Measurements from ENCODE around the gene FGGY. TPM values are rescaled to one million over a fixed set of nuclear protein-coding genes. Genes with fewer than 3 reads are reported as not detected.

The FGGY gene
- total and polyA plus RNA-seq, 2 donors (not counting 1 experiment from before 2014, with no cell fraction given): 6.1 to 38.5 TPM

DNA sequence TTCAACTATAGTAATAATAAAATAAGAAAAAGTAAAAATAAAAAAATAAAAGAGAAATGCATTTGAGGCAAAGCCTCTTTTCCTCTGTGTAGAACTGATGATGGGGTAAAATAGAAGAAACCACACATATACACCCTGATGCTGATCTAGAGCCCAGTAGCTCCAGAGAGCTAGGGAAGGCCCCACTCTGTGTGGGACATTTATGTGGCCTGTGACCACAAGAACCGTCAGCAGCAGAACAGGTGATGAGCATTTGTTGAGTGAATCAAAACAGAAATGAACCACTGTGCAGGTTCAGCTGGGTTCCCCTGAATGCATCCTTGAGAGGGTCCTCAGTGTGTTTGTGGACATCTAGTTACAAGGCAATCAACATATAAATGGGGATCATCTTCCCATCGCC, 296.0 kb downstream of the FGGY start:
- 83% methylated on average over 2 of the region's 2 CpGs for WGBS (ENCODE audit: insufficient coverage)
- no peaks in the 10 kb centered on the region for H3K36me3 ChIP-seq (replicated peaks in 1 of 2; ENCODE audit: control extremely low read depth in 1 of 2, control insufficient read depth in 1 of 2, extremely low read depth in 1 of 2, insufficient read depth in 2 of 2, low read length in 1 of 2)
- H4K20me1 ChIP-seq (ENCODE audit: control insufficient read depth, insufficient read depth, low read length, poor library complexity, severe bottlenecking): no peaks in the 10 kb centered on the region
- CTCF ChIA-PET: no interaction called here
- no peak overlapping the region for H3K27ac ChIP-seq (ENCODE audit: low read length in 2 of 2)
- intact Hi-C loops (cut with micrococcal nuclease): no loop called here
- TF ChIP-seq, protein P1, sequence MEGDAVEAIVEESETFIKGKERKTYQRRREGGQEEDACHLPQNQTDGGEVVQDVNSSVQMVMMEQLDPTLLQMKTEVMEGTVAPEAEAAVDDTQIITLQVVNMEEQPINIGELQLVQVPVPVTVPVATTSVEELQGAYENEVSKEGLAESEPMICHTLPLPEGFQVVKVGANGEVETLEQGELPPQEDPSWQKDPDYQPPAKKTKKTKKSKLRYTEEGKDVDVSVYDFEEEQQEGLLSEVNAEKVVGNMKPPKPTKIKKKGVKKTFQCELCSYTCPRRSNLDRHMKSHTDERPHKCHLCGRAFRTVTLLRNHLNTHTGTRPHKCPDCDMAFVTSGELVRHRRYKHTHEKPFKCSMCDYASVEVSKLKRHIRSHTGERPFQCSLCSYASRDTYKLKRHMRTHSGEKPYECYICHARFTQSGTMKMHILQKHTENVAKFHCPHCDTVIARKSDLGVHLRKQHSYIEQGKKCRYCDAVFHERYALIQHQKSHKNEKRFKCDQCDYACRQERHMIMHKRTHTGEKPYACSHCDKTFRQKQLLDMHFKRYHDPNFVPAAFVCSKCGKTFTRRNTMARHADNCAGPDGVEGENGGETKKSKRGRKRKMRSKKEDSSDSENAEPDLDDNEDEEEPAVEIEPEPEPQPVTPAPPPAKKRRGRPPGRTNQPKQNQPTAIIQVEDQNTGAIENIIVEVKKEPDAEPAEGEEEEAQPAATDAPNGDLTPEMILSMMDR (IDR thresholded peaks at IDR 0.05): no peak
- no peak for TF ChIP-seq EZH2 (IDR thresholded peaks at IDR 0.05; ENCODE audit: borderline replicate concordance, insufficient read depth, low read depth, low read length, poor library complexity, severe bottlenecking)
- H3K9me3 ChIP-seq (ENCODE audit: control extremely low read depth in 1 of 3, control insufficient read depth in 2 of 3, insufficient read depth in 1 of 3, low read length in 2 of 3): no peaks in the 10 kb centered on the region
- ATAC-seq (ENCODE audit: low read depth): no peak
- no peak overlapping the region for H3K4me2 ChIP-seq (replicated peaks; ENCODE audit: low read depth, low read length, poor library complexity, severe bottlenecking)
- no peaks in the 10 kb centered on the region for H3K27me3 Mint-ChIP-seq
- peaks cover 2% of the 10 kb centered on the region for H3K9me3 Mint-ChIP-seq (ENCODE audit: insufficient read depth)
- H3K9ac ChIP-seq (ENCODE audit: low read length): no peak overlapping the region
- H3K4me3 ChIP-seq (ENCODE audit: control extremely low read depth in 1 of 5, extremely low read depth in 1 of 5, insufficient read depth in 1 of 5, low read depth in 2 of 5, low read length in 4 of 5): no peak overlapping the region
- H3K27ac Mint-ChIP-seq: no peak overlapping the region
- POLR2A ChIA-PET: no interaction called here
- no peak for DNase-seq
- no peaks in the 10 kb centered on the region for H3K4me1 ChIP-seq (ENCODE audit: control insufficient read depth in 2 of 2, insufficient read depth in 2 of 2, low read length in 2 of 2)
- no peak overlapping the region for H2AFZ ChIP-seq (ENCODE audit: insufficient read depth, low read depth, low read length, poor library complexity, severe bottlenecking)
- H3K4me1 Mint-ChIP-seq: no peaks in the 10 kb centered on the region
- H3K27me3 ChIP-seq (replicated peaks in 1 of 4; ENCODE audit: control extremely low read depth in 1 of 4, control insufficient read depth in 3 of 4, insufficient read depth in 4 of 4, low read length in 3 of 4): no peaks in the 10 kb centered on the region
- H3K4me3 Mint-ChIP-seq: no peak overlapping the region
- no peaks in the 10 kb centered on the region for H3K79me2 ChIP-seq (ENCODE audit: control insufficient read depth, insufficient read depth, low read length)

DNA sequence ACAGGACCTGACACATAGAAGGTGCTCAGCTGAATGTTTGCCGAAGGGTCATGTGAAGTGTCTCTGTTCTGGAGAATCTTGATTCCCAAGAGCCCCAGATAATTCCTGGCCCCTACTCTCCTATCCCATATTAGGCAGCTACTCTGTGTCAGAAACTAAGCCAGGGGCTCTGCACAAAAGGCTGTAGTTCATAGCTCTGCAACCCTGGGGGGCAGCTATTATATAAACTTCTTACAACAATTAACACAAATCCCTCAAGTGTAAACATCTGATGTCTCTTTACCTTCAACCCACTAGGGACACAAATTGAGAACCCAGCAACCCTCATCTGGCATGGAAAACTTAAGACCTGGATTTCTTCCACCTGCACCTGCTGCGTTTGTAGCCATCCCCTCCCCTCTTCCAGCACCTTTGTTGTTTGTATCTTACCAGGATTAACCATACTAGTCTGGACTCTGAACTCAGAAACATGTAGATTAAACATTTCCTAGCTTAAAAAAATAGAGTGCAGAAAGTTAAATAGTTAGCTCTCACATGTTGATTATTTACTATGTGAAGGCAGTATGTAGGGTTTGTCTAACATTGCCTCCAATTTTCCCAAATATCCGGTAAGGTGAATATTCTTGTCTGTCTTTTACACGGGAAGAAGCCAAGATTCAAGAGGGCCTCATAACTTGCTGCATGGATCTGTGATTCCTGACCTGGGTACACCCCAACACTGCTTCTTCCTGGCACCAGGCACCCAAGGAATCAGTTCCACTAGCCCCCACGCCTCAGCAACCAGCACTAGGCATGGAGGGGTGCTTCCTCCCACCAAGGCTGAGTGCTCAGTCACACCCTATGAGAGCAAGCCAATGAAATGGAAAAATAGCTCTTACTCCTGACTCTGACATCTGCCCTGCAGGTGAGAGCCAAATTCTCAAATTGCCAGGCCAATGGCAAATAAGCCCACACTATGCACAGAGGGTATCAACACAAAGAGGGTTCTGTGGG, 297.2 kb downstream of the FGGY start:
- Histone ChIP-seq H3K36me3 (replicated peaks in 1 of 2; ENCODE audit: control extremely low read depth in 1 of 2, control insufficient read depth in 1 of 2, extremely low read depth in 1 of 2, insufficient read depth in 2 of 2, low read length in 1 of 2) (no peaks in the 10 kb centered on the region), H3K4me3 (ENCODE audit: control extremely low read depth in 1 of 5, extremely low read depth in 1 of 5, insufficient read depth in 1 of 5, low read depth in 2 of 5, low read length in 4 of 5) (no peak overlapping the region), H3K9me3 (ENCODE audit: control extremely low read depth in 1 of 3, control insufficient read depth in 2 of 3, insufficient read depth in 1 of 3, low read length in 2 of 3) (no peaks in the 10 kb centered on the region), H3K4me1 (ENCODE audit: control insufficient read depth in 2 of 2, insufficient read depth in 2 of 2, low read length in 2 of 2) (no peaks in the 10 kb centered on the region), H3K27me3 (replicated peaks in 1 of 4; ENCODE audit: control extremely low read depth in 1 of 4, control insufficient read depth in 3 of 4, insufficient read depth in 4 of 4, low read length in 3 of 4) (no peaks in the 10 kb centered on the region), H3K9ac (ENCODE audit: low read length) (no peak overlapping the region), H3K79me2 (ENCODE audit: control insufficient read depth, insufficient read depth, low read length) (no peaks in the 10 kb centered on the region), H2AFZ (ENCODE audit: insufficient read depth, low read depth, low read length, poor library complexity, severe bottlenecking) (no peak overlapping the region), H3K4me2 (replicated peaks; ENCODE audit: low read depth, low read length, poor library complexity, severe bottlenecking) (no peak overlapping the region), H3K27ac (ENCODE audit: low read length in 2 of 2) (no peak overlapping the region), H4K20me1 (ENCODE audit: control insufficient read depth, insufficient read depth, low read length, poor library complexity, severe bottlenecking) (no peaks in the 10 kb centered on the region)
- H3K4me3 Mint-ChIP-seq: no peak overlapping the region
- H3K27me3 Mint-ChIP-seq: no peaks in the 10 kb centered on the region
- H3K4me1 Mint-ChIP-seq: no peaks in the 10 kb centered on the region
- H3K27ac Mint-ChIP-seq: no peak overlapping the region
- no peak for DNase-seq
- POLR2A ChIA-PET: no interaction called here
- H3K9me3 Mint-ChIP-seq (ENCODE audit: insufficient read depth): no peaks in the 10 kb centered on the region
- CTCF ChIA-PET: no interaction called here
- intact Hi-C loops (cut with micrococcal nuclease): no loop called here
- TF ChIP-seq, protein P1 (IDR thresholded peaks at IDR 0.05): no peak
- TF ChIP-seq EZH2 (IDR thresholded peaks at IDR 0.05; ENCODE audit: borderline replicate concordance, insufficient read depth, low read depth, low read length, poor library complexity, severe bottlenecking): no peak
- 76% methylated on average over 3 of the region's 5 CpGs for WGBS (ENCODE audit: insufficient coverage)
- no peak for ATAC-seq (ENCODE audit: low read depth)
